Measurements from ENCODE around the gene TMEM132A. TPM values are rescaled to one million over a fixed set of nuclear protein-coding genes. Genes with fewer than 3 reads are reported as not detected.
A peak's percentile ranks its signal among the peaks of the same experiment; 100 is the strongest.

TMEM132A gene
- total RNA-seq, 1 experiment from 2014 or later: 95.5 TPM

- no peaks in the 10 kb centered on the region for H3K9me3 Mint-ChIP-seq
- peak within 1 kb of the TSS; percentile 51 to 81 for H3K4me3 Mint-ChIP-seq
Measured at GRCh38 chr11:60951904-60952741, 27.9 kb downstream of the TMEM132A start, which contains the start of gene SLC15A3. TSS of gene SLC15A3 (minus strand) at chr11:60952176. CDS start at chr11:60951551, 625 bp downstream.

More at GRCh38 chr11:60951904-60952741, 27.9 kb downstream of the TMEM132A start, which contains the start of gene SLC15A3:
- Histone ChIP-seq H2BK5ac (ENCODE audit: insufficient read length, low read length) (no peak within 1 kb of the TSS), H3T11ph (ENCODE audit: low read length) (no peak within 1 kb of the TSS), H2AK5ac (ENCODE audit: insufficient read length, low read length) (no peak within 1 kb of the TSS), H3K4ac (ENCODE audit: low read depth, low read length) (no peak within 1 kb of the TSS), H3K4me1 (ENCODE audit: insufficient read depth, low read length) (no peaks in the 10 kb centered on the region), H3K56ac (ENCODE audit: insufficient read length, low read depth, low read length) (no peak within 1 kb of the TSS), H4K5ac (ENCODE audit: insufficient read length, low read depth, low read length) (no peak within 1 kb of the TSS), H4K8ac (replicated peaks; ENCODE audit: insufficient read length, low read depth, low read length) (no peak within 1 kb of the TSS), H3K79me2 (ENCODE audit: insufficient read depth, low read length) (no peaks in the 10 kb centered on the region), H3K23ac (ENCODE audit: insufficient read length, low read depth, low read length) (no peak within 1 kb of the TSS), H3K18ac (ENCODE audit: insufficient read length, low read depth, low read length) (peak within 1 kb of the TSS; percentile 77), H3K9ac (ENCODE audit: extremely low read depth, insufficient read length, low read length) (peak within 1 kb of the TSS; percentile 1), H3K23me2 (ENCODE audit: insufficient read length, low read depth, low read length, poor library complexity, severe bottlenecking) (peaks cover 15% of the 10 kb centered on the region), H3K4me2 (ENCODE audit: insufficient read depth, insufficient read length, low read length) (peak within 1 kb of the TSS; percentile 61), H3K79me1 (ENCODE audit: insufficient read depth, low read depth, low read length, poor library complexity, severe bottlenecking) (no peaks in the 10 kb centered on the region), H2BK15ac (ENCODE audit: low read depth, low read length) (no peak within 1 kb of the TSS), H2AFZ (ENCODE audit: low read length) (peak within 1 kb of the TSS; percentile 18), H2BK12ac (ENCODE audit: insufficient read length, low read depth, low read length) (no peak within 1 kb of the TSS), H4K91ac (ENCODE audit: insufficient read length, low read depth, low read length) (no peak within 1 kb of the TSS), H2BK120ac (ENCODE audit: low read depth, low read length, poor library complexity, severe bottlenecking) (no peak within 1 kb of the TSS), H3K27ac (ENCODE audit: insufficient read length, low read depth, low read length) (no peak within 1 kb of the TSS), H2BK20ac (ENCODE audit: low read depth, low read length, poor library complexity, severe bottlenecking) (no peak within 1 kb of the TSS), H3K14ac (ENCODE audit: insufficient read depth, low read length) (peak within 1 kb of the TSS; percentile 77), H3K27me3 (ENCODE audit: insufficient read depth, low read length) (no peaks in the 10 kb centered on the region; the same call in 1 of the 2 replicates), H3K9me3 (ENCODE audit: control insufficient read depth, low read depth, low read length) (no peaks in the 10 kb centered on the region), H4K20me1 (ENCODE audit: control insufficient read depth, insufficient read depth, insufficient read length) (no peaks in the 10 kb centered on the region)
- no CpG with 5 or more reads among the region's 23 CpGs for WGBS (ENCODE audit: extremely low coverage, insufficient read length, low lambda C conversion rate)
- peak; percentile 65 for DNase-seq
- Mint-ChIP-seq H3K27ac (peak within 1 kb of the TSS in 2 of 3 experiments; percentile 71 to 72; a peak in 2 of 7 replicates), H3K27me3 (ENCODE audit: low read depth) (peaks cover 52% of the 10 kb centered on the region), H3K36me3 (ENCODE audit: insufficient read depth in 1 of 3, low read depth in 3 of 3) (no peaks in the 10 kb centered on the region; a peak in 1 of 7 replicates), H3K4me1 (peaks cover 30 to 34% of the 10 kb centered on the region in 2 experiments)
- no peak for TF ChIP-seq CTCF (conservative IDR thresholded peaks at IDR 0.05)
